ENCODE measurements around the gene GNAT1.

- TF ChIP-seq ESRRG (CRISPR knock-in tag; IDR thresholded peaks at IDR 0.05) (no peak), PATZ1 (CRISPR knock-in tag; IDR thresholded peaks at IDR 0.05; ENCODE audit: borderline replicate concordance) (no peak), BACH2 (CRISPR knock-in tag; IDR thresholded peaks at IDR 0.05; ENCODE audit: borderline replicate concordance) (no peak), PPARA (CRISPR knock-in tag; IDR thresholded peaks at IDR 0.05; ENCODE audit: borderline replicate concordance) (no peak)
Observed at GRCh38 chr3:50212971-50213370, 21.6 kb downstream of the GNAT1 start.

Measured in SK-N-SH treated with all-trans-retinoic acid at 6 μM for 48 hours (cell line).